WTC11 (cell line): ENCODE results near the gene COX6B1. TPM values are rescaled to one million over a fixed set of nuclear protein-coding genes. Genes with fewer than 3 reads are reported as not detected.

Experiments
- ATAC-seq: fragments of 200-7000 bp; cut with Tn5 transposase; 2 replicates; pipeline ENCODE4 v1.10.0; 2021; ENCODE audit warnings: mild to moderate bottlenecking, moderate library complexity
- CTCF ChIA-PET: fragments of 300-600 bp; sonication (Branson Sonifier 250); formaldehyde crosslinking; loops from one replicate; lab custom pipeline; 2021; ENCODE audit warnings: antibody characterized with exemption; lab: Charles Lee
- POLR2A ChIA-PET: fragments of 350-600 bp; sonication (Branson Sonifier 250); formaldehyde crosslinking; loops from one replicate; lab custom pipeline; 2021; ENCODE audit warnings: antibody characterized with exemption; lab: Charles Lee
- DNase-seq: peaks from one replicate; pipeline ENCODE4 v3.0.0; 2021; ENCODE audit warnings: low spot score
- H3K27ac Mint-ChIP-seq: 2 replicates; pipeline ENCODE4 v1.8.0; 2021; ENCODE audit warnings: mixed read lengths
- H3K27me3 Mint-ChIP-seq: 2 replicates; pipeline ENCODE4 v1.8.0; 2021; ENCODE audit warnings: low read depth, mild to moderate bottlenecking, moderate library complexity, mixed read lengths
- H3K36me3 Mint-ChIP-seq: 2 replicates; pipeline ENCODE4 v1.8.0; 2021; ENCODE audit warnings: mixed read lengths
- H3K4me1 Mint-ChIP-seq: 2 replicates; pipeline ENCODE4 v1.8.0; 2022; ENCODE audit warnings: mixed read lengths
- H3K4me3 Mint-ChIP-seq: 2 replicates; pipeline ENCODE4 v1.8.0; 2021; ENCODE audit warnings: mild to moderate bottlenecking, moderate library complexity, mixed read lengths
- H3K9me3 Mint-ChIP-seq: 2 replicates; pipeline ENCODE4 v1.8.0; 2021; ENCODE audit warnings: mixed read lengths
- CBFB ChIP-seq: sonication (generic); formaldehyde crosslinking; IDR thresholded peaks from 2 replicates; pipeline ENCODE4 v1.8.1; 2022; ENCODE audit warnings: mild to moderate bottlenecking, low read depth, missing genetic modification reagents
- EMX1 ChIP-seq: fragments of 250-450 bp; sonication (Bioruptor Pico); IDR thresholded peaks from 2 replicates; pipeline ENCODE4 v1.8.0; 2021; ENCODE audit warnings: mild to moderate bottlenecking
- GABPB1 ChIP-seq: sonication (generic); formaldehyde crosslinking; IDR thresholded peaks from 2 replicates; pipeline ENCODE4 v1.8.1; 2023; ENCODE audit warnings: mild to moderate bottlenecking, missing genetic modification reagents
- JUN ChIP-seq: sonication (generic); formaldehyde crosslinking; IDR thresholded peaks from 2 replicates; pipeline ENCODE4 v1.8.0; 2023; ENCODE audit warnings: mild to moderate bottlenecking, missing genetic modification reagents
- KAT7 ChIP-seq: sonication (generic); formaldehyde crosslinking; IDR thresholded peaks from 2 replicates; pipeline ENCODE4 v1.8.1; 2023; ENCODE audit warnings: missing genetic modification reagents, mild to moderate bottlenecking, borderline replicate concordance
- OVOL2 ChIP-seq: fragments of 250-450 bp; sonication (Bioruptor Pico); IDR thresholded peaks from 2 replicates; pipeline ENCODE4 v1.9.0; 2021; ENCODE audit warnings: mild to moderate bottlenecking, borderline replicate concordance
- PRRX2 ChIP-seq: fragments of 250-450 bp; sonication (Bioruptor Pico); IDR thresholded peaks from 2 replicates; pipeline ENCODE4 v1.8.0; 2021; ENCODE audit warnings: mild to moderate bottlenecking
- SMAD3 ChIP-seq: sonication (generic); formaldehyde crosslinking; IDR thresholded peaks from 2 replicates; pipeline ENCODE4 v1.8.0; 2022; ENCODE audit warnings: missing genetic modification reagents, mild to moderate bottlenecking, borderline replicate concordance
- SMAD4 ChIP-seq: sonication (generic); formaldehyde crosslinking; IDR thresholded peaks from 2 replicates; pipeline ENCODE4 v1.8.0; 2022; ENCODE audit warnings: mild to moderate bottlenecking, missing genetic modification reagents
- SOX15 ChIP-seq: fragments of 250-450 bp; sonication (Bioruptor Pico); IDR thresholded peaks from 2 replicates; pipeline ENCODE4 v1.9.0; 2021; ENCODE audit warnings: mild to moderate bottlenecking
- TCF7 ChIP-seq: sonication (generic); formaldehyde crosslinking; IDR thresholded peaks from 2 replicates; pipeline ENCODE4 v1.8.0; 2022; ENCODE audit warnings: mild to moderate bottlenecking, low read depth, missing genetic modification reagents, moderate library complexity
- ZBTB21 ChIP-seq: sonication (generic); formaldehyde crosslinking; IDR thresholded peaks from 2 replicates; pipeline ENCODE4 v1.8.1; 2023; ENCODE audit warnings: mild to moderate bottlenecking, missing genetic modification reagents, borderline replicate concordance
- ZNF121 ChIP-seq: sonication (generic); formaldehyde crosslinking; IDR thresholded peaks from 2 replicates; pipeline ENCODE4 v1.8.0; 2023; ENCODE audit warnings: missing genetic modification reagents
- ZNF232 ChIP-seq: sonication (generic); formaldehyde crosslinking; IDR thresholded peaks from 2 replicates; pipeline ENCODE4 v1.8.0; 2022; ENCODE audit warnings: mild to moderate bottlenecking, missing genetic modification reagents
- ZNF671 ChIP-seq: fragments of 250-450 bp; sonication (Bioruptor Pico); IDR thresholded peaks from 2 replicates; pipeline ENCODE4 v1.8.0; 2021; ENCODE audit warnings: mild to moderate bottlenecking
- total RNA-seq: library from RNA; stranded (reverse); gene quantifications from 3 replicates; pipeline ENCODE4 v1.2.3, GENCODE V29; 2021
- TF ChIP-seq, protein P1 (sequence below): sonication (generic); formaldehyde crosslinking; IDR thresholded peaks from 2 replicates; pipeline ENCODE4 v1.8.0; 2022; ENCODE audit warnings: mild to moderate bottlenecking, missing genetic modification reagents
- TF ChIP-seq, protein P2 (sequence below): sonication (generic); formaldehyde crosslinking; IDR thresholded peaks from 2 replicates; pipeline ENCODE4 v1.8.0; 2023; ENCODE audit warnings: missing genetic modification reagents, mild to moderate bottlenecking, borderline replicate concordance
- TF ChIP-seq, protein P3 (sequence below): sonication (generic); formaldehyde crosslinking; IDR thresholded peaks from 2 replicates; pipeline ENCODE4 v1.8.0; 2022; ENCODE audit warnings: mild to moderate bottlenecking, missing genetic modification reagents
- TF ChIP-seq, protein P4 (sequence below): sonication (generic); formaldehyde crosslinking; IDR thresholded peaks from 2 replicates; pipeline ENCODE4 v1.8.0; 2022; ENCODE audit warnings: mild to moderate bottlenecking, missing genetic modification reagents
- TF ChIP-seq, protein P5 (sequence below): sonication (generic); formaldehyde crosslinking; IDR thresholded peaks from 2 replicates; pipeline ENCODE4 v1.8.1; 2023; ENCODE audit warnings: mild to moderate bottlenecking, missing genetic modification reagents
- TF ChIP-seq, protein P6 (sequence below): sonication (generic); formaldehyde crosslinking; IDR thresholded peaks from 2 replicates; pipeline ENCODE4 v1.8.1; 2022; ENCODE audit warnings: mild to moderate bottlenecking, missing genetic modification reagents, moderate library complexity, borderline replicate concordance

Gene COX6B1
- total RNA-seq, 1 experiment from 2014 or later = 536 TPM

DNA sequence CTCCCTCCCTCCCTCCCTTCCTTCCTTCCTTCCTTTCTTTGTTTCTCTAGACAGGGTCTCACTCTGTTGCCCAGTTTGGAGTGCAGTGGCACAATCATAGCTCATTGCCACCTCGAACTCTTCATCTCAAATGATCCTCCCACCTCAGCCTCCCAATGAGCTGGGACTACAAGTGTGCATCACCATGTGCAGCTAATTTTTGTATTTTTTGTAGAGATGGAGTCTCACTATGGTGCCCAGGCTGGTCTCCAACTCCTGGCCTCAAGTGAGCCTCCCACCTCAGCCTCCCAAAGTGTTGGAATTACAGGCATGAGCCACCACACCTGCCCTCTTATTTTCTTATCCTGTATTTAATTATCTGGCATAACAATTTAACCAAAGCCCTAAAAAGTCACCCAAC, 22.6 kb downstream of the COX6B1 start:
- DNase-seq (no peak), ATAC-seq (no peak)
- TF ChIP-seq, protein P1, sequence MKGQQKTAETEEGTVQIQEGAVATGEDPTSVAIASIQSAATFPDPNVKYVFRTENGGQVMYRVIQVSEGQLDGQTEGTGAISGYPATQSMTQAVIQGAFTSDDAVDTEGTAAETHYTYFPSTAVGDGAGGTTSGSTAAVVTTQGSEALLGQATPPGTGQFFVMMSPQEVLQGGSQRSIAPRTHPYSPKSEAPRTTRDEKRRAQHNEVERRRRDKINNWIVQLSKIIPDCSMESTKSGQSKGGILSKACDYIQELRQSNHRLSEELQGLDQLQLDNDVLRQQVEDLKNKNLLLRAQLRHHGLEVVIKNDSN (CRISPR knock-in tag) = no peak
- TF ChIP-seq, protein P2, sequence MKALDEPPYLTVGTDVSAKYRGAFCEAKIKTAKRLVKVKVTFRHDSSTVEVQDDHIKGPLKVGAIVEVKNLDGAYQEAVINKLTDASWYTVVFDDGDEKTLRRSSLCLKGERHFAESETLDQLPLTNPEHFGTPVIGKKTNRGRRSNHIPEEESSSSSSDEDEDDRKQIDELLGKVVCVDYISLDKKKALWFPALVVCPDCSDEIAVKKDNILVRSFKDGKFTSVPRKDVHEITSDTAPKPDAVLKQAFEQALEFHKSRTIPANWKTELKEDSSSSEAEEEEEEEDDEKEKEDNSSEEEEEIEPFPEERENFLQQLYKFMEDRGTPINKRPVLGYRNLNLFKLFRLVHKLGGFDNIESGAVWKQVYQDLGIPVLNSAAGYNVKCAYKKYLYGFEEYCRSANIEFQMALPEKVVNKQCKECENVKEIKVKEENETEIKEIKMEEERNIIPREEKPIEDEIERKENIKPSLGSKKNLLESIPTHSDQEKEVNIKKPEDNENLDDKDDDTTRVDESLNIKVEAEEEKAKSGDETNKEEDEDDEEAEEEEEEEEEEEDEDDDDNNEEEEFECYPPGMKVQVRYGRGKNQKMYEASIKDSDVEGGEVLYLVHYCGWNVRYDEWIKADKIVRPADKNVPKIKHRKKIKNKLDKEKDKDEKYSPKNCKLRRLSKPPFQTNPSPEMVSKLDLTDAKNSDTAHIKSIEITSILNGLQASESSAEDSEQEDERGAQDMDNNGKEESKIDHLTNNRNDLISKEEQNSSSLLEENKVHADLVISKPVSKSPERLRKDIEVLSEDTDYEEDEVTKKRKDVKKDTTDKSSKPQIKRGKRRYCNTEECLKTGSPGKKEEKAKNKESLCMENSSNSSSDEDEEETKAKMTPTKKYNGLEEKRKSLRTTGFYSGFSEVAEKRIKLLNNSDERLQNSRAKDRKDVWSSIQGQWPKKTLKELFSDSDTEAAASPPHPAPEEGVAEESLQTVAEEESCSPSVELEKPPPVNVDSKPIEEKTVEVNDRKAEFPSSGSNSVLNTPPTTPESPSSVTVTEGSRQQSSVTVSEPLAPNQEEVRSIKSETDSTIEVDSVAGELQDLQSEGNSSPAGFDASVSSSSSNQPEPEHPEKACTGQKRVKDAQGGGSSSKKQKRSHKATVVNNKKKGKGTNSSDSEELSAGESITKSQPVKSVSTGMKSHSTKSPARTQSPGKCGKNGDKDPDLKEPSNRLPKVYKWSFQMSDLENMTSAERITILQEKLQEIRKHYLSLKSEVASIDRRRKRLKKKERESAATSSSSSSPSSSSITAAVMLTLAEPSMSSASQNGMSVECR (CRISPR knock-in tag) = no peak
- TF ChIP-seq ZBTB21 (CRISPR knock-in tag) (no peak), EMX1 (CRISPR knock-in tag) (no peak), JUN (no peak), SMAD4 (CRISPR knock-in tag) (no peak), TCF7 (CRISPR knock-in tag) (no peak)
- peaks cover 48% of the 10 kb centered on the region for H3K27me3 Mint-ChIP-seq
- no peaks in the 10 kb centered on the region for H3K36me3 Mint-ChIP-seq
- H3K27ac Mint-ChIP-seq = no peak overlapping the region
- H3K4me1 Mint-ChIP-seq = peaks cover 12% of the 10 kb centered on the region; the same call in 1 of the 2 replicates
- no peak overlapping the region for H3K4me3 Mint-ChIP-seq
- ChIA-PET CTCF (interaction anchor here (0.6 kb wide), 1 partner anchor 11 kb away, joined by 3 read pairs; no protein-coding TSS in a partner anchor), POLR2A (no interaction called here)
- H3K9me3 Mint-ChIP-seq = no peaks in the 10 kb centered on the region

DNA sequence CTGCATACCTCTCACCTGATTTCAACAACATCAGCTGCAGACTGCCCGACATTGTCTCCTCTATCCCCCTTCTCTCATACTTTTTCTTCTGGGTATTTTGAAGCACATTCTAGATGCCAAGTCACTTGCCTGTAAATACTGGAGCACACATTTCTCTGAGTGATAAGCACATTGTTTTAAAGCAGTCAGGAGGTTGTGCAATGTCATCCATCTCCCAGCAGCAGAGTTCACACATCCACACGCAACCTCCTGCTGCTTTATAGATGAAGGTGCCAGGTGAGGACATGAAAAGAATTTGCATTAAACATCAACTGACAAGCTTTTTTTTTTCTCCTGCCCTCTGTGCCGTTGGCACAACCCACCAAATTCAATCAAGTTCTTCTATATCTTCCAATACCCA, 23.7 kb downstream of the COX6B1 start:
- H3K27me3 Mint-ChIP-seq = peaks cover 50% of the 10 kb centered on the region

More for the DNA sequence above, 23.7 kb downstream of the COX6B1 start:
- DNase-seq (no peak), ATAC-seq (no peak)
- H3K9me3 Mint-ChIP-seq = no peaks in the 10 kb centered on the region
- no peaks in the 10 kb centered on the region for H3K36me3 Mint-ChIP-seq
- peak overlapping the region; percentile 7; the same call in 1 of the 2 replicates for H3K4me3 Mint-ChIP-seq
- TF ChIP-seq SOX15 (CRISPR knock-in tag) (no peak), CBFB (CRISPR knock-in tag) (no peak), ZNF121 (CRISPR knock-in tag) (no peak), ZNF671 (CRISPR knock-in tag) (no peak), OVOL2 (CRISPR knock-in tag) (no peak), SMAD3 (no peak), EMX1 (CRISPR knock-in tag) (no peak), GABPB1 (CRISPR knock-in tag) (no peak), KAT7 (CRISPR knock-in tag) (no peak), ZNF232 (no peak), PRRX2 (CRISPR knock-in tag) (no peak)
- TF ChIP-seq, protein P3, sequence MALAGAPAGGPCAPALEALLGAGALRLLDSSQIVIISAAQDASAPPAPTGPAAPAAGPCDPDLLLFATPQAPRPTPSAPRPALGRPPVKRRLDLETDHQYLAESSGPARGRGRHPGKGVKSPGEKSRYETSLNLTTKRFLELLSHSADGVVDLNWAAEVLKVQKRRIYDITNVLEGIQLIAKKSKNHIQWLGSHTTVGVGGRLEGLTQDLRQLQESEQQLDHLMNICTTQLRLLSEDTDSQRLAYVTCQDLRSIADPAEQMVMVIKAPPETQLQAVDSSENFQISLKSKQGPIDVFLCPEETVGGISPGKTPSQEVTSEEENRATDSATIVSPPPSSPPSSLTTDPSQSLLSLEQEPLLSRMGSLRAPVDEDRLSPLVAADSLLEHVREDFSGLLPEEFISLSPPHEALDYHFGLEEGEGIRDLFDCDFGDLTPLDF (CRISPR knock-in tag) = no peak
- TF ChIP-seq, protein P4, sequence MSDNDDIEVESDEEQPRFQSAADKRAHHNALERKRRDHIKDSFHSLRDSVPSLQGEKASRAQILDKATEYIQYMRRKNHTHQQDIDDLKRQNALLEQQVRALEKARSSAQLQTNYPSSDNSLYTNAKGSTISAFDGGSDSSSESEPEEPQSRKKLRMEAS = no peak
- TF ChIP-seq, protein P5, sequence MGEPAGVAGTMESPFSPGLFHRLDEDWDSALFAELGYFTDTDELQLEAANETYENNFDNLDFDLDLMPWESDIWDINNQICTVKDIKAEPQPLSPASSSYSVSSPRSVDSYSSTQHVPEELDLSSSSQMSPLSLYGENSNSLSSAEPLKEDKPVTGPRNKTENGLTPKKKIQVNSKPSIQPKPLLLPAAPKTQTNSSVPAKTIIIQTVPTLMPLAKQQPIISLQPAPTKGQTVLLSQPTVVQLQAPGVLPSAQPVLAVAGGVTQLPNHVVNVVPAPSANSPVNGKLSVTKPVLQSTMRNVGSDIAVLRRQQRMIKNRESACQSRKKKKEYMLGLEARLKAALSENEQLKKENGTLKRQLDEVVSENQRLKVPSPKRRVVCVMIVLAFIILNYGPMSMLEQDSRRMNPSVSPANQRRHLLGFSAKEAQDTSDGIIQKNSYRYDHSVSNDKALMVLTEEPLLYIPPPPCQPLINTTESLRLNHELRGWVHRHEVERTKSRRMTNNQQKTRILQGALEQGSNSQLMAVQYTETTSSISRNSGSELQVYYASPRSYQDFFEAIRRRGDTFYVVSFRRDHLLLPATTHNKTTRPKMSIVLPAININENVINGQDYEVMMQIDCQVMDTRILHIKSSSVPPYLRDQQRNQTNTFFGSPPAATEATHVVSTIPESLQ = no peak
- TF ChIP-seq, protein P6, sequence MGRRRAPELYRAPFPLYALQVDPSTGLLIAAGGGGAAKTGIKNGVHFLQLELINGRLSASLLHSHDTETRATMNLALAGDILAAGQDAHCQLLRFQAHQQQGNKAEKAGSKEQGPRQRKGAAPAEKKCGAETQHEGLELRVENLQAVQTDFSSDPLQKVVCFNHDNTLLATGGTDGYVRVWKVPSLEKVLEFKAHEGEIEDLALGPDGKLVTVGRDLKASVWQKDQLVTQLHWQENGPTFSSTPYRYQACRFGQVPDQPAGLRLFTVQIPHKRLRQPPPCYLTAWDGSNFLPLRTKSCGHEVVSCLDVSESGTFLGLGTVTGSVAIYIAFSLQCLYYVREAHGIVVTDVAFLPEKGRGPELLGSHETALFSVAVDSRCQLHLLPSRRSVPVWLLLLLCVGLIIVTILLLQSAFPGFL (CRISPR knock-in tag) = no peak
- ChIA-PET POLR2A (no interaction called here), CTCF (interaction anchor here (0.5 kb wide), 1 partner anchor 113 kb away, joined by 3 read pairs; no protein-coding TSS in a partner anchor)
- peaks cover 12% of the 10 kb centered on the region; the same call in 1 of the 2 replicates for H3K4me1 Mint-ChIP-seq
- peak overlapping the region; percentile 79; the same call in 1 of the 2 replicates for H3K27ac Mint-ChIP-seq
